Breast epithelium (tissue), 4 donors: ENCODE measurements around the gene DLG1. TPM values are rescaled to one million over a fixed set of nuclear protein-coding genes. Genes with fewer than 3 reads are reported as not detected.

Experiments used
- DNase-seq, 2 donors: peaks; one replicate each; pipeline ENCODE4 v3.0.0-alpha.2; 2019; ENCODE audit warnings: low spot score in 2 of 2
- H3K27ac ChIP-seq, 2 donors: fragments of 200-600 bp; sonication (generic) in 1 of 2; one replicate each; pipeline ENCODE4 v1.5.1; 2016 to 2019; ENCODE audit warnings: mild to moderate bottlenecking in 1 of 2
- H3K27me3 ChIP-seq, 2 donors: fragments of 200-600 bp; sonication (generic) in 1 of 2; one replicate each; pipeline versions ENCODE4 v1.5.1 to v1.6.0; 2017 to 2019; ENCODE audit warnings: control low read depth in 1 of 2, mild to moderate bottlenecking in 1 of 2
- H3K36me3 ChIP-seq: fragments of 200-600 bp; one replicate; pipeline ENCODE4 v1.5.1; 2019
- H3K4me1 ChIP-seq, 2 donors: fragments of 200-600 bp; sonication (generic); one replicate each; pipeline ENCODE4 v1.5.1; 2016 to 2019; ENCODE audit warnings: control low read depth in 1 of 2
- H3K4me3 ChIP-seq, 3 donors: fragments of 200-600 bp; sonication (generic); 1 replicate in 2 of 3; 2 replicates in 1 of 3; pipeline ENCODE4 v1.5.1; 2016 to 2019; ENCODE audit warnings: mild to moderate bottlenecking in 3 of 3, moderate library complexity in 2 of 3
- H3K9me3 ChIP-seq, 2 donors: fragments of 200-600 bp; sonication (generic) in 1 of 2; one replicate each; pipeline ENCODE4 v1.5.1; 2016 to 2019; ENCODE audit warnings: control low read depth in 1 of 2
- CTCF ChIP-seq, 3 donors: fragments of 450-650 bp; IDR thresholded peaks; one replicate each; pipeline ENCODE4 v1.5.1; 2016 to 2017; ENCODE audit warnings: antibody characterized with exemption in 3 of 3, mild to moderate bottlenecking in 3 of 3, moderate library complexity in 3 of 3
- POLR2A ChIP-seq: fragments of 450-650 bp; IDR thresholded peaks from one replicate; pipeline ENCODE4 v1.6.1; 2016; ENCODE audit warnings: antibody characterized with exemption, mild to moderate bottlenecking, moderate library complexity
- POLR2AphosphoS5 ChIP-seq, 3 donors: sonication (generic); formaldehyde crosslinking; IDR thresholded peaks; one replicate each; pipeline ENCODE4 v1.6.1; 2017; ENCODE audit warnings: antibody characterized with exemption in 3 of 3
- intact Hi-C: fragments of 100-400 bp; cut with DNase I; formaldehyde crosslinking; loops from one replicate; pipeline ENCODE4 v1.15.1; 2023; ENCODE audit warnings: low total_unique reads
- total RNA-seq, 3 donors: library from RNA; depleted of rRNA; stranded (reverse); fragments of >200 nt; gene quantifications; one replicate each; pipeline ENCODE4 v1.1.0, GENCODE V29; 2016

Gene DLG1
- total RNA-seq, 3 donors from 2014 or later, result 76.0 to 100 (median 76.7) TPM

GRCh38 chr3:197302033-197302432, 3.6 kb upstream of the DLG1 start:
- Histone ChIP-seq H3K4me3 (no peak overlapping the region), H3K36me3 (no peaks in the 10 kb centered on the region), H3K27me3 (no peaks in the 10 kb centered on the region), H3K9me3 (no peaks in the 10 kb centered on the region), H3K4me1 (no peaks in the 10 kb centered on the region), H3K27ac (no peak overlapping the region)
- TF ChIP-seq CTCF (IDR thresholded peaks at IDR 0.05), result no peak
- TF ChIP-seq POLR2A, result no peak
- TF ChIP-seq POLR2AphosphoS5 (IDR thresholded peaks at IDR 0.05), result no peak
- DNase-seq, result no peak
- intact Hi-C loops, result no loop called here

- Histone ChIP-seq H3K36me3 (no peaks in the 10 kb centered on the region), H3K4me1 (peaks cover 0 to 12% of the 10 kb centered on the region in 2 donors), H3K4me3 (no peak overlapping the region), H3K27ac (no peak overlapping the region), H3K9me3 (no peaks in the 10 kb centered on the region), H3K27me3 (no peaks in the 10 kb centered on the region)
- TF ChIP-seq POLR2AphosphoS5 (IDR thresholded peaks at IDR 0.05) (no peak), POLR2A (no peak), CTCF (IDR thresholded peaks at IDR 0.05) (no peak)
- DNase-seq, result no peak
- intact Hi-C loops, result no loop called here
Measured at GRCh38 chr3:197300361-197300760, 1.9 kb upstream of the DLG1 start.

- peak overlapping the region; percentile 96 to 98 for H3K27ac ChIP-seq
- H3K9me3 ChIP-seq, result no peaks in the 10 kb centered on the region
- intact Hi-C loops, result no loop called here
Measured at GRCh38 chr3:197298945-197299854, 788 bp upstream of the DLG1 start.

GRCh38 chr3:197297476-197298340, 704 bp downstream of the DLG1 start:
- Histone ChIP-seq H3K4me1 (peaks cover 0 to 12% of the 10 kb centered on the region in 2 donors), H3K4me3 (peak overlapping the region; percentile 82 to 97 (median 88)), H3K9me3 (no peaks in the 10 kb centered on the region), H3K36me3 (no peaks in the 10 kb centered on the region), H3K27me3 (no peaks in the 10 kb centered on the region), H3K27ac (peak overlapping the region; percentile 96 to 98)
- no peak for TF ChIP-seq POLR2AphosphoS5 (IDR thresholded peaks at IDR 0.05)
- no peak for TF ChIP-seq POLR2A
- TF ChIP-seq CTCF (IDR thresholded peaks at IDR 0.05), result no peak
- DNase-seq, result peak; percentile 85 to 86
- intact Hi-C loops, result no loop called here

More at GRCh38 chr3:197298945-197299854, 788 bp upstream of the DLG1 start:
- Histone ChIP-seq H3K36me3 (no peaks in the 10 kb centered on the region), H3K4me1 (peaks cover 0 to 12% of the 10 kb centered on the region in 2 donors), H3K4me3 (peak overlapping the region; percentile 82 to 97 (median 88)), H3K27me3 (no peaks in the 10 kb centered on the region)
- TF ChIP-seq POLR2A, result no peak
- no peak for TF ChIP-seq POLR2AphosphoS5 (IDR thresholded peaks at IDR 0.05)
- TF ChIP-seq CTCF (IDR thresholded peaks at IDR 0.05), result no peak
- DNase-seq, result peak in 1 of 2 donors; percentile 56
